A204.1 (cell line): Measurements from ENCODE around the gene THOC3.
"Not testable (repeated sequence)": the region's sequence is repeated elsewhere in the genome, so short reads cannot be mapped to it uniquely, and the experiment has no call there.

Experiments
- FAIRE-seq: peaks from 2 replicates; lab custom pipeline; 2012; peaks lifted over from hg19 to GRCh38; lab: Jason Lieb, UNC

Gene THOC3, protein sequence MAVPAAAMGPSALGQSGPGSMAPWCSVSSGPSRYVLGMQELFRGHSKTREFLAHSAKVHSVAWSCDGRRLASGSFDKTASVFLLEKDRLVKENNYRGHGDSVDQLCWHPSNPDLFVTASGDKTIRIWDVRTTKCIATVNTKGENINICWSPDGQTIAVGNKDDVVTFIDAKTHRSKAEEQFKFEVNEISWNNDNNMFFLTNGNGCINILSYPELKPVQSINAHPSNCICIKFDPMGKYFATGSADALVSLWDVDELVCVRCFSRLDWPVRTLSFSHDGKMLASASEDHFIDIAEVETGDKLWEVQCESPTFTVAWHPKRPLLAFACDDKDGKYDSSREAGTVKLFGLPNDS

DNA sequence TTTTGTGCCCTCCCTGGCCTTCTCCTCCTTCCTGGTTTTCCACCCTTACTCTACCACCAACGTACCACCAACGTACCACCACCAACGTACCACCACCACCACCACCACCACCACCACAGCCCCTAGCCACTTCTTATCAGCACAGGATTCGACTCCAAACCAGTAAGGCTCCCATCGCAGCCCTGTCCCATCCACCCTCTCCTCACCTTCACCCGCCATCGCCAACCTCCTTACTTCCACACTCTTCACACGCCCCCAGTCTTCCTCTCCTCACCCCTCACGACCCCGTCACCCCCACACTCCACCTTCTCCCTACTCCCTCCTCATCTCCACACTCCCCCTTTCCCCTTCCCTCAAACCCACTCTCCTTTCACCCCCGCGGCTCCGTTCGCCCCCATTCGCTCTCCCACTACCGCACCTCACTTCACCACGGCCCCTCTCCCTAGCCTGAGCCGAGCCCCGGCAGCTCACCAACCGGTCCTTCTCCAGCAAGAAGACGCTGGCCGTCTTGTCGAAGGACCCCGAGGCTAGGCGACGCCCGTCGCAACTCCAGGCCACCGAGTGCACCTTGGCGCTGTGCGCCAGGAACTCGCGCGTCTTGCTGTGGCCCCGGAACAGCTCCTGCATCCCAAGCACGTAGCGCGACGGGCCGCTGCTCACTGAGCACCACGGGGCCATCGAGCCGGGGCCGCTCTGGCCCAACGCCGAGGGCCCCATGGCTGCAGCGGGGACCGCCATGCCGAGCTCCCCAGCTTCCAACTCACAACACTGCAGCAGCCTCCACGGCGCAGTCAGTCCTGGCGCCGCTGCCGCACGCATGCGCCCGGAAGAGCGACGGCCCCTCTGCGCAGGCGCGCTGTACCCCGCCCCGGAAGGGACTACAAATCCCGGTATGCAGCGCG, at the start of gene THOC3:
TSS of gene THOC3 (minus strand) at position 845 of the 902 bp plus-strand sequence. CDS start at position 738, 107 bp downstream.
- not testable (repeated sequence) for FAIRE-seq

DNA sequence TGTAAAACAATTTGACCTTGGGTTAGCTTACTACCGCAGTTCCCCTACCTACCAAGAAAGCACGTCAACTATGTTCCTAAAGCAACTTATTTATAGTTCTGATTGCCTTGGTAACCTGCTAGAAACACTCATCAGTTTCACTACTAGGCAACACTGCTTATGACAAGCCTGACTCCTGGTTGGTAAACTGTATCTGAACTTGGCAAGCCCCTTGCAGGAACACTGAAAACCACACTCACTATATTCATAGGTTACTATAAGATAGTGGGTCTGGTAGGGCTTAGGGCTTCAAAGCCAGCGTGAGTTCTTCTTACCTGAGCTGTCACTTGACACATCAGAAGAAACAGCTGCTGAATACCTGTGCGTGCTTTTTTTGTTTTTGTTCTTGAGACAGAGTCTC, 49.2 kb upstream of the THOC3 start:
- FAIRE-seq = not testable (repeated sequence)

DNA sequence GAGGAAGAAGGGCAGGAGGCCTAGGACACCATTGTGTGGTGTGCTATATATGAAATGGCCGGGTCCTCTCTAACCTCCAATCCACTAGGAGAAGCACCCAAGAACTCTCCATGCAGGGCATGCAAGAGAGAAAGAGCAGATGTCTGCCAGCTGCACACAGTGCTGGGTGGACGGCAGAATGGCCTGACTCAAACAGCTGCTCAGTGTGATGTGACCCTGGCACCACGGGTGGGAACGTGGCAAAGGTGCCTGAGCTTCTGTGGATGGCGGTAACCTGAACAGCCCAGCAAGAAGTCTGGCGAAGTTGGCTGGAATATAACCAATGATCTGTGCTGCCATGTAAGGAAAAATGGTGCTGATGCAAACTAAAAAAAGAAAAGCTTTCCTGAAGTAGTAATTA, 46.2 kb upstream of the THOC3 start:
- not testable (repeated sequence) for FAIRE-seq

DNA sequence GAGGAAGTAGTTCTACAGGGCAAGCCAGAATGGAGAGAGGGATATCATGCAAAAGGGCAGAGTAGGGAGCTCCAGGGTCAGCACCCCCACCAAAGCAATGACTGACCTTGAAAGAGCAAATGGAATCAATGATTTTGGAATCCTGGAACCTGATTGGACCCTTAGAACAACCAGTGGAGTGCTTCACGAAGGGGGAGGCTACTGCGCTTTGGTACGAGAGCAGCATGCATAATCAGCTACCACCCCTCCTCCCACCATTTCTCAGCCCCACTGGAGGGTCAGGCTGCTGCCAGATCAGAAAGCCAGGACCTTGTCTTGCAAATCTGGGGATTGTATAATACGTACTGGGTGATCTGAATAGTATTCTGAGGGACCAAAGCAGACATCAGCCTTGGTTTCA, 43.0 kb upstream of the THOC3 start:
- not testable (repeated sequence) for FAIRE-seq

DNA sequence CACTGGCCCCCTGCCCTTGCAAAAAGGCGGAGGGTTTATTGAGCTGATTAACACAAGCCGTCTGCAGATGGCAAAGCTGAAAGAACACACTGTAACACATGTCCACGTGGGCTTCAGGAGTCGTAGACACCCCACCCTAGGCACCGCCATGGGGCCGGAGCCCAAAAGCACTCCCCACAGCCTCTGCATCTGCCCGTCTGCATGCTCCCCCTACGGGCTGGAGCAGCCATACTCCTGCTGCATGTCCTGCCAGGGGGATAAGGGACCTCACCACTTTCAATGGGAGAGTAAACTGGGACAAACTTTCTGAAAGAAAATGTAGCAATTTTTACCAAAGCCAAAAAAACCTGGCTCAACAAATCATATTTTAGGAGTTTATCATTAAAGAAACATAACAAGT, 42.1 kb upstream of the THOC3 start:
- FAIRE-seq = not testable (repeated sequence)

DNA sequence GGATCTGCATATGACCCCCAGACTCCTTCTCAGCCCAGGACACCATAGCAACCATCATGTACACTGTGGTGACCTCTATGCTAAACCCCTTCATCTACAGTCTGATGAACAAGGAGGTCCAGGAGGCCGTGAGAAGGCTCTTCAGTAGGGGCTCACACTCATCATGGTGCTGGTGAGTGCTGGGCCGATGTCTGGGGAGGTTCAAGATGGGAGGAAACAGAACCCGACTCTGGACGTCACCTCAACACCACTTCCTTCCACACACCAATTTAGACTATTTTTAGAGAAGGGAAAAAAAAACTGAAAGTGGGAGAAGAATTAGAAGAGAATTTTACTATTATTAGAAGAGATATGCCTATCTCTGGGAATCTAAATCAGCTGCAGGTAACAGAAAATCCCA, 39.1 kb upstream of the THOC3 start:
- not testable (repeated sequence) for FAIRE-seq

DNA sequence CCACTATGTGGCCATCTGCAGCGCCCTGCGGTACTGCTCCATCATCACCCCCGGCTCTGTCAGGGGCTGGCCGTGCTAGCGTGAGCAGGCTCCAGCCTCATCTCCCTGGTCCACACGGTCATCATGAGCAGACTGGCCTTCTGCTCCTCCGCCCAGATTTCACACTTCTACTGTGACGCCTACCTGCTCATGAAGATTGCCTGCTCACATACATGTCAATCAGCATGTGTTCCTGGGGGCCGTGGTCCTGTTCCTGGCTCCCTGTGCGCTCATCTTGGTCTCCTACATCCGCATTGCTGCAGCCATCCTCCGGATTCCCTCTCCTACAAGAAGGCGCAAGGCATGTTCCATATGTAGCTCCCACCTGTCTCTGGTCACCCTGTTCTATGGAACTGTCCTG, 38.7 kb upstream of the THOC3 start:
- FAIRE-seq = not testable (repeated sequence)

DNA sequence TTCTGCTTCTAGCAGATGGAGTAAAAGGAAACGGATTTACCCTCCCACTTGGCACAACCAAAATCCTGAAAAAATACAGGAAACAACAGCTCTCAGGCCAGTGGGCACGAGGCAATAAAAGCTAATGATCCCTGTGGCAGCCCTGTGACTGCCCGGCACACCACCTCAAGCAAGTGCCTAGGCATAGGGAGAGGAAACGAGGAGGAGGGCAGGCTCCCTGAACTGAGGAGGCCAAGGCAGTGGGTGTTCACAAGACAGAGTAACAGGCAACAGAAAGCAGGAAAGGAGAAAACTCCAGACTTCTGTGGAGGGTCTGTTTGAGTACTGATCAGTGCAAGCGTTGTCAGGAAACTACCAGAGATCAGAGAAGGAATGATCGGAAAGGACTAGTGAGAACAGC, 29.9 kb upstream of the THOC3 start:
- FAIRE-seq = not testable (repeated sequence)

DNA sequence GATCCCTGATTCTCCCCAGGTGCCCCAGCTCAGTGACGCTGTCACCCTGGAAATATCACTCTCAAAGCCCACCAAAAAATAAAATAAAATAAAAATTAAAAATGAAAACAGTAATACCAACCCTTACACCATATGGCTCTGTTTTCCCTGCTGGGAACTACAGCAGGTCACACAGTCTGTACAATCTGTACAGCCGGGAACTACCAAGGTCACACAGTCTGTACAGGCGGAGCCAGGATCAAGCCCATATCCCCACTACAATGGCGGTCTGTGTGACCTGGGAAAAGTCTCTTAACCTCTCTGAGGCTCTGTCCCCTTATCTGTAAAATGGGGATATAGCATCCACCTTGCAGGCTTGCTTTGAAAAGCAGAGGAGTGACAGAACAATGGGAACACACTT, 29.4 kb upstream of the THOC3 start:
- FAIRE-seq = not testable (repeated sequence)

DNA sequence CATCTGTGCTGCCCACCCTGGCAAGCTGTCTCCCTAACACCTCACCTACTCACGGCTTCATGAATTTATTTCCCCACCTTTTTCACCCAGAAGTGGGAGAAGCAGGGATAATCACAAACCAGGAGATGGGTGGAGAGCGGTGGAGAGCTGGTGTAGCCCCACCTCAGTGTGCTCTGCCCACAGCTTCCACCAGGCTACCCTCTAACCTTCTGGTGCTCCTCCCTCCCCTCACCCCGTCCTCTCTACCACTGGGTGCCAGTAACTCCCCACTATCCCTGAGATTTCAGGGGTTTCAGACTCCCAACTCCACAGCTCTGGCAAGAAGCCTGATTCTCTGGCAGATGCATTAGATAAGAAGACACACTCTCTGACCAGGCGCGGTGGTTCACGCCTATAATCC, 28.7 kb upstream of the THOC3 start:
- FAIRE-seq = not testable (repeated sequence)

DNA sequence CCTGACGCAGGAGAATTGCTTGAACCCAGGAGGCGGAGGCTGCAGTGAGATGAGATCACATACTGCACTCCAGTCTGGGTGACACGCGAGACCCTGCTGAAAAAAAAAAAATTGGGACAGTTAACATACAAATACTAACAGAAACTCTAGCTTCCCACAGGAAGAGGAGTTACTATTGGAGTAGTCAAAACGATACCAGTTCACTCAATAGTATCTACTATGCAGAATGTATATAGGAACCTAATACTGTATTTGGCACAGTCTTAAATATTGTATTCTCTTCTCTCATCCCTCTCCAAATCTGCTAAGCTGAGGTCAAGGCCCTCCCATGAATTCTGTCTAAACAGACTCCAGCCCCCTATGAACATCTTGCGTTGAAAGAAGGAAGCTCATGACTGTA, 27.4 kb upstream of the THOC3 start:
- FAIRE-seq = not testable (repeated sequence)

DNA sequence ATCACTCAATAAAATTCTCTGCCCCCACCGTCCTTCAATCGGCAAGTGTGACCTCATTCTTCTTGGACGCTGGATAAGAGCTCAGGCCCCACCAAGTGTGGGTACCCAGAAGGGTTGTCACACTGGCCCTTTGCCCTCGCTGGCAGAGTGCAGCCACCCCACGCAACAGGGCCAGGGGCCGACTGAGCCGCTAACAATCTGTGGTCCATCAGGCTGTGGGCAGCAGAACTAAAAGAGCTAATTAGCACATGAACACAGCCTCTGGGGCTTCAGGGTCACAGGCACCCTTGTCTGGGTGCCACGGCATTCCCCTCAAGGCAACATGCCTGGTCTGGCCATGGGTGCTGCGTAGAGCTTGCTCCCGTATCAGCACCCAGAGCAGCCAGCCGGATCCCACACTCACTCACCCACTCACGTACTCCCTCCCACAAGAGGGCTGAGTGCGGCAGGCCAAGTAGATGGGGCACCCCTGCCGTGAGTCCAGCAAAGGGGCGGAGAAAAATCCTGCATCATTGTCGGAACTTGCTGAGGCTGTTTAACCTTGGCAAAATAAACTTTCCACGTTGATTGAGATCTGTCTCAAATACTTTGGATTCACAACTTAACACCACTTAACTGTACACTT, 11.4 kb upstream of the THOC3 start:
- not testable (repeated sequence) for FAIRE-seq

DNA sequence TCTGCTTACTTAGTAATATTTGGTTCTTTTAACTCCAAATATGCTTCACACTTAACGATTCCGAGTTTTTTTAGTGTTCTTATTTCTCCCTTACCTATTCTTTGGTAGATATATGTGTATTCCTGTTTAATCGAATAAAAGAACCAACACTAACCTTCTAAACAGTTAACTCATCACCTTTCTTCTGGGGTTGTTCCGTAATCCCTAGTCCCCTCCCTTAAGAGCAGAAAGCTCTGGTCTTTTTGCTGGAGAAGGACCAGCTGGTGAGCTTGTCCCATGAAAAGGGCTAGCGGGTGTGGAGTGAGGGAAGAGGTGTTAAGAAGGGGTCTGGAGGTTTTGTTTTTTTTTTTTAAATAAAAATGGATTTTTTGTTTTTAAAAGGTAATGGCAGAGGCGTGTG, 266 bp upstream of the THOC3 start:
- FAIRE-seq = not testable (repeated sequence)

DNA sequence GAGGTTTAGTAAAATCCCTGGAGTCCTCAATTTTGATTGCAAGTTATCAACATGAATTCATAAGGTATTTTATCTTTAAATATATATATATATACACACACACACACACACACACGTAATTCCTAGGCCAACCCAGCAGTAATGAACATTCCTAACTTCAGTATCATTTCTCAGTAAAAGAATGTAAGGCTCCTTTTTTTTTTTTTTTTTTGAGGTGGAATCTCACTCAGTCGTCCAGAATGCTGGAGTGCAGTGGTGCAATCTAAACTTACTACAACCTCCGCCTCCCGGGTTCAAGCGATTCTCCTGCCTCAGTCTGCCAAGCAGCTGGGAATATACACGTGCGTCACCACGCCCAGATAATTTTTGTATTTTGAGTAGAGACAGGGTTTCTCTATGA, 5.8 kb downstream of the THOC3 start:
- not testable (repeated sequence) for FAIRE-seq

DNA sequence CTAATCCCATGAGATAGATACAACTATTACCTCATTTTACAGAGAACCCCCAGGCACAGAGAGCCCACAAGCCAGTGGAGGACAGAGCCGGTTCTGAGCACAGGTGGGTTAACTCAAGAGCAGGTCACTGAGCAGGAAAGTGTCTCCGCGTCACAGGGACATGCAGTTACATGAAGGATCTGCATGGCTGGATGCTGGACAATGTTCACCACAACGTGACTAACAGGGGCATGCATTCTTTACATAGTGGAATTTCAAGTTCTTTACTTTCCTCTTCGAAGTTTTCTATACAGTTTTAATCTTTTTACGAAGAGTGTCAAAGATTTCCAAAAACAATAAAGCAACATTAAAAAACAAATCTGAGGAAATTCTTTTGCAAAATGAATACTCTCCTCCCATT, 7.9 kb downstream of the THOC3 start:
- FAIRE-seq = not testable (repeated sequence)

DNA sequence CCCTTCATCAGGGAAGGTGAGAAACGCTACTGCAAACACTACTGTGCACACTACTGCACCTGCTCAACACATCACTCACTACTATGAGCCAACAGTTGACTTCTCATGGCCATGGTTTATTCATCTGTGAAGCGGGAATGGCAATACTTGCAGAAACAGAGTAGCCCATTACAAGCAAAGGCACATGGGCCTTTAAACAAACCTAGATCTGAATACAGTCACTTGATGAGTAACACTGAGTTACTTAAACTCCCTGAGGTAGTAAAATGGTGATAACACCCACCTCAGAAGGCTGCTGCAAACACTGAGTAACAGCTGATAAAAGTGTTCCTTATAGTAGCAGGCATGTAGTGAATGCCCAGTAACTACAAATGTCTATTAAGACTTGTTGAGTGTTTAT, 9.6 kb downstream of the THOC3 start:
- FAIRE-seq = not testable (repeated sequence)

DNA sequence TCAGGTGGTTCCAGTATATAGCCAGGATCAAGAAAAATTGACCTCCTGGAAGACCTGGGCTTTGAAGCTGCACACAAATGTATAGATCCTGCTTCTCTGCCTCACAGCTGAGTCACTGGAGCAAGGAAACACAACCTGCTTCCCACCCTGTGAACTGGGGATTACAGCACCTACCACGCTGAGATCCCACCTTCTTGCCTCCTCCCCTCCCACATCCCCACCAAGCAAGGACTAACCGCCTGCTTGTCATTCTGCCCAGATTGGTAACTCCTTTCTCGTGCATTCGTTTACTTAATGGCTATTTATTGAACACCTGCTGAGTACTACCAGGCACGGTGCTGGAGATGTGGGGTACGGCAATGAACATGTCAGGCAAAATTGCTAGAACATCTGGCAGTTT, 14.0 kb downstream of the THOC3 start:
- FAIRE-seq = not testable (repeated sequence)

DNA sequence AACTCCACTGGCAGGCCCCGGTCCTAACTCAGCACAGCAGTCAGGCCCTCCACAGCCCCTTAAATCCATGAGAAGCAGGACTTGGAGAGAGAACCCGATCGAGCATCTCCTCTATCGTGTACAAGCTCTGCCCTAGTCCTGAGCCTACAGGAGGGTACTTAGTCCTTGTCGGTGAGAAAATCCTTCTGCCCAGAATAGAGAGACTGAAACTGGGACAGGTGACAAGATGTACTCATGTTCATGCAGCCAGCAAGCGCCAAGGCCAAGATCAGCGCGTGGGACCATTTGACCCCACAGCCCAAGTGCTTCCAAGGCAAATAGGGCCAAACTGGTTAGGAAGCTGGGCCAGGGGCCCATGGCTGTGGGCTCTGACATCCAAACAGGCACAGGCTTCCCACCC, 15.3 kb downstream of the THOC3 start:
- not testable (repeated sequence) for FAIRE-seq

DNA sequence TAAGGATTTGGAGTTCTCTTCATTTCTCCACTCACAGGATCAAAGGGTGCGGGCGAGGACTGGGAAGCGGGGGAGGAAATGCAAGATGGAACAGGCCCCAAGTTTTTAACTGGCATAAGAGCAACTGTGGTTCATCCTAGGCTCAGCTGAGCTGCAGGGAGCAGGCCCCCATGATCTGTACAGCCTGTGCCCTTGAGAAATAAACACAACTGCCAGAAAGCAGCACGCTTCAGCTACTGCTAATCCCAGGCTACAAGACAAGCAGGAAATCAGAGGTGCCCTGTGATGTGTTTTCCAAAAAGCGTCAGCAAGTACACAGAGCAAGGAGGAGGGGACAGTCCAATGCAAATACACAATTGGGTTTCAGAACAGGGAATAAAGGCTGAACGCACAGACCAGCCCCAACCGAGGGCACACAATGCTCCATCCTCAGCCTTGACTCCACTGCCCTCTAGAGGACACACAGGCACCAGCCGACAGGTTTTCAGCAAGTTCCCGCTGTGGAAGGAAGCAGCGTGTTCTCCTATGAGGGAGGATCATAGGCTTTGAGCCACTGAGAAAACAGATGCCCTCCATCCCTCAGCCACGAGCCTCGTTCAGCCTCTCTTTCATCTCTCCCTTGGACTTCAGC, 16.7 kb downstream of the THOC3 start:
- FAIRE-seq = not testable (repeated sequence)

DNA sequence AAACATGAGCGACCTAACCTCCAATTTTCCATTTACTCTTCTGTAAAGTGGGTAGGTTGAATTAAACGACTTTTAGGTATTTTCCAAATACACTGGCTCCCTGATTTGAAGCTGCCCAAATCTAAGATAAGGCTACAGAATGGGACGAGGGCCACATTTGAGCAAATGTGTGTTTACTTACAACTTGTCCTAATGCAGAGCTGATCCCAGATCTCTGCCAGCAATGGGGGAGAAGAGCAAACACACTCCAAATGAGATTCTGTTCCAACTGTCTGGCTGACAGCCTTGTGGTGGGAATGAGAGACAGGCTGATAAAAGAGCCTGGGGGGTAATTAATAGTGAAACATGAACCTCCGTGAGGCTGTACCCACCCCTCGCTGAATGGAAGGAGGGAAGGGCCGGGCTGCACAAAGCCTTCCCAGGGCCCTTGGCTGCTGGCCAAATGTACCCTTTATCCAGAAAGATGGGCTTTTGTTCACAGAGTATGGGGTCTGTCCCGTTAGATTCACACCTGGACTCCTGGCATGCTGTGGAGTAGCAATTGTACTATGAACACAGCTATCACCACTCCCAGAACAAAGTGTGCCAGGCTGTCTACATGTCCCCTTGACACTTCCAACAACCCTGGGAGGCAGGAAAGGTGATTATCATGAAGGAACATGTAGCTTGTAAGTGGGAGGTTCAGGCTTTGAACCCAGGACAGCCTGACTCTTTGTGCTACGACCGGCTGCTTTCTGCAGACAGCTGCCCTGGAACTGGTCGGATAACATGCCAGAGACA, 19.6 kb downstream of the THOC3 start:
- not testable (repeated sequence) for FAIRE-seq

DNA sequence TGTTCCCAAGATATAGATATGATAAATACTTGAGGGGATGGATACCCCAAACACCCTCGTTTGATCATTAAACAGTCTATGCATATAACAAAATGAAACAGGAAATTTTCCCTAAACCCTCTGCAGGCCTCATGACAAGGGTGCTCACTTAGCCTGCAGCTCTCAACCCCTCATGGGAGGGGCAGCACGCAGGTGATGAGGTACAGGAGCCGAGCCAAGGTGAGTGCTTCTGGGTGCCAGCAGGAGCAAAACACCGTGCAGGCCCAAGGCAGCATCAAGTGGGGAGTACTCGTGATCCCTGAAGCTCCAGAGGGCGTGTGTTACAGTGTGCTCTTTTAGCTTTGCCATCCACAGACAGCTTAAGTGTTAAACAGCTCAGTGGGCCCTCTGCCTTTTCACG, 24.9 kb downstream of the THOC3 start:
- FAIRE-seq = not testable (repeated sequence)
